ENCODE results near the gene SORCS3. TPM values are rescaled to one million over a fixed set of nuclear protein-coding genes. Genes with fewer than 3 reads are reported as not detected.

SORCS3 gene
- total and polyA plus RNA-seq, 10 of the 15 experiments (the other 5 are each of a cell fraction or from before 2014, with no cell fraction given), result 0.01 to 0.04 (median 0.02) TPM; not detected in 7

DNA sequence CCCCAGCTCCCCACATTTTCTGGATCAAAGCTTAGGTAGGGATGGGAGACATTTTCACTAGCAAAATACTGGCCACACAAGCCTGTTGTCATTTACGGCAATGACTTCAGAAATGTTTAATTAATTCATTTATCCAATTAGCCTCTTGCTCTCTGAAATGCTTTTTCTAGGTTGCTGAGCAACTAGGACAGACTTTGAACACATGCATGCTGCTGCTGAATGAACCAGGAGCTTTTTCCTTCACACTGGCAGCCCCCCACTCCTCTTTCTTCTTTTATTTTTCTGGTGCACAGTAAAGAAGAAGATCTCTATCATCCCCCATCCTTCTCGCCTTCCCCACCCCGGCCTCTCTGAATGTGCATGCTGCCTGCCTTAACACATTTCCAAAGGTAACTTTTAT, 22.5 kb downstream of the SORCS3 start:
- SMC1A ChIA-PET (ENCODE audit: uncharacterized antibody, unreplicated experiment), result interaction anchor here (0.8 kb wide), 1 partner anchor 43 kb away, joined by 3 read pairs; no protein-coding TSS in a partner anchor
- intact Hi-C loops (cut with micrococcal nuclease; ENCODE audit: unreplicated experiment) (no loop called here), in situ Hi-C loops (cut with MboI) (no loop called here)
- H3K4me3 ChIP-seq, result no peak overlapping the region
- no peak overlapping the region for H2AFZ ChIP-seq (ENCODE audit: control insufficient read depth, low read depth, low read length)
- DNase-seq (ENCODE audit: low read depth, low spot score) (no peak), ATAC-seq (no peak), FAIRE-seq (no peak)
- no peaks in the 10 kb centered on the region for H3K36me3 ChIP-seq (ENCODE audit: control insufficient read depth in 2 of 2, insufficient read depth in 2 of 2, low read length in 1 of 2)
- no peak for TF ChIP-seq ZNF274 (IDR thresholded peaks at IDR 0.05; ENCODE audit: insufficient read depth, insufficient read length)
- no peak for TF ChIP-seq RBBP5 (conservative IDR thresholded peaks at IDR 0.05)
- TF ChIP-seq, protein P1, sequence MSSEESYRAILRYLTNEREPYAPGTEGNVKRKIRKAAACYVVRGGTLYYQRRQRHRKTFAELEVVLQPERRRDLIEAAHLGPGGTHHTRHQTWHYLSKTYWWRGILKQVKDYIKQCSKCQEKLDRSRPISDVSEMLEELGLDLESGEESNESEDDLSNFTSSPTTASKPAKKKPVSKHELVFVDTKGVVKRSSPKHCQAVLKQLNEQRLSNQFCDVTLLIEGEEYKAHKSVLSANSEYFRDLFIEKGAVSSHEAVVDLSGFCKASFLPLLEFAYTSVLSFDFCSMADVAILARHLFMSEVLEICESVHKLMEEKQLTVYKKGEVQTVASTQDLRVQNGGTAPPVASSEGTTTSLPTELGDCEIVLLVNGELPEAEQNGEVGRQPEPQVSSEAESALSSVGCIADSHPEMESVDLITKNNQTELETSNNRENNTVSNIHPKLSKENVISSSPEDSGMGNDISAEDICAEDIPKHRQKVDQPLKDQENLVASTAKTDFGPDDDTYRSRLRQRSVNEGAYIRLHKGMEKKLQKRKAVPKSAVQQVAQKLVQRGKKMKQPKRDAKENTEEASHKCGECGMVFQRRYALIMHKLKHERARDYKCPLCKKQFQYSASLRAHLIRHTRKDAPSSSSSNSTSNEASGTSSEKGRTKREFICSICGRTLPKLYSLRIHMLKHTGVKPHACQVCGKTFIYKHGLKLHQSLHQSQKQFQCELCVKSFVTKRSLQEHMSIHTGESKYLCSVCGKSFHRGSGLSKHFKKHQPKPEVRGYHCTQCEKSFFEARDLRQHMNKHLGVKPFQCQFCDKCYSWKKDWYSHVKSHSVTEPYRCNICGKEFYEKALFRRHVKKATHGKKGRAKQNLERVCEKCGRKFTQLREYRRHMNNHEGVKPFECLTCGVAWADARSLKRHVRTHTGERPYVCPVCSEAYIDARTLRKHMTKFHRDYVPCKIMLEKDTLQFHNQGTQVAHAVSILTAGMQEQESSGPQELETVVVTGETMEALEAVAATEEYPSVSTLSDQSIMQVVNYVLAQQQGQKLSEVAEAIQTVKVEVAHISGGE (CRISPR knock-in tag; IDR thresholded peaks at IDR 0.05), result no peak
- TF ChIP-seq CBFB (IDR thresholded peaks at IDR 0.05; ENCODE audit: low read depth), result no peak
- TF ChIP-seq KAT2A (conservative IDR thresholded peaks at IDR 0.05; ENCODE audit: control insufficient read depth, low read depth, low read length), result no peak
- TF ChIP-seq CHD4 (IDR thresholded peaks at IDR 0.05), result no peak
- TF ChIP-seq MXI1 (IDR thresholded peaks at IDR 0.05; ENCODE audit: low read depth, low read length), result no peak
- no peak for TF ChIP-seq POLR2AphosphoS2 (IDR thresholded peaks at IDR 0.05; ENCODE audit: low read depth, low read length)
- no peak for TF ChIP-seq CUX1 (IDR thresholded peaks at IDR 0.05; ENCODE audit: insufficient replicate concordance, low read depth, low read length)
- no peak for TF ChIP-seq SMARCA5 (IDR thresholded peaks at IDR 0.05)
- TF ChIP-seq SREBF1 (IDR thresholded peaks at IDR 0.05; ENCODE audit: low read length), result no peak
- no peak for TF ChIP-seq BMI1 (IDR thresholded peaks at IDR 0.05; ENCODE audit: borderline replicate concordance)
- BruUV-seq (replicated peaks), result no TSS peak
- no peak overlapping the region for H3K27ac ChIP-seq (ENCODE audit: control insufficient read depth, insufficient read depth)
- POLR2A ChIA-PET, result no interaction called here
- RAD21 ChIA-PET (ENCODE audit: unreplicated experiment), result no interaction called here
- no peak overlapping the region for H3K4me2 ChIP-seq (ENCODE audit: control insufficient read depth, insufficient read depth)
- H3K79me2 ChIP-seq (ENCODE audit: control insufficient read depth, insufficient read depth, low read length), result no peaks in the 10 kb centered on the region
- 56% methylated on average over 3 of the region's 3 CpGs for WGBS (ENCODE audit: insufficient coverage, insufficient replicate concordance, low lambda C conversion rate, missing lambda C conversion rate)
- H4K20me1 ChIP-seq (ENCODE audit: control insufficient read depth, insufficient read depth), result no peaks in the 10 kb centered on the region
- no peaks in the 10 kb centered on the region for H3K9me3 ChIP-seq (replicated peaks; ENCODE audit: control insufficient read depth, insufficient read depth, low read length)
- H3K27me3 ChIP-seq (replicated peaks in 1 of 2; ENCODE audit: control insufficient read depth in 2 of 2, insufficient read depth in 2 of 2, low read length in 1 of 2), result peaks cover 3 to 4% of the 10 kb centered on the region in 2 experiments; a peak in 3 of 4 replicates
- CTCF ChIA-PET, result no interaction called here
- no peak overlapping the region for H3K9ac ChIP-seq (ENCODE audit: control insufficient read depth, insufficient read depth, low read length)
- no peaks in the 10 kb centered on the region for H3K4me1 ChIP-seq (ENCODE audit: control insufficient read depth, insufficient read depth, low read length)

Data from GM12878 (cell line).